PFSK-1 (cell line): ENCODE results near the gene GLB1L3.

Experiments used
- FOXP2 ChIP-seq: optimal IDR thresholded peaks from 2 replicates; pipeline ENCODE3; 2011; ENCODE audit warnings: borderline replicate concordance, control low read depth, inconsistent platforms; ENCODE audit not compliant: insufficient read depth; ENCODE audit errors: extremely low read length, extremely low read depth
- POLR2AphosphoS5 ChIP-seq: IDR thresholded peaks from 2 replicates; pipeline ENCODE4 v1.6.1; 2012; ENCODE audit warnings: low read depth, mild to moderate bottlenecking, control low read depth, low read length, moderate library complexity
- REST ChIP-seq, 2 experiments: IDR thresholded peaks; 2 replicates each; pipeline versions ENCODE4 v1.6.1 to v1.8.0; 2011 to 2012; ENCODE audit warnings: low read depth in 2 of 2, low read length in 2 of 2, control low read depth in 1 of 2, inconsistent platforms in 1 of 2, mild to moderate bottlenecking in 1 of 2, moderate library complexity in 1 of 2; ENCODE audit not compliant: insufficient read depth in 1 of 2
- SIN3A ChIP-seq: IDR thresholded peaks from 2 replicates; pipeline ENCODE4 v1.6.1; 2012; ENCODE audit warnings: mild to moderate bottlenecking, low read length, moderate library complexity, borderline replicate concordance; ENCODE audit not compliant: insufficient read depth
- TAF1 ChIP-seq: IDR thresholded peaks from 2 replicates; pipeline ENCODE4 v1.6.1; 2012; ENCODE audit warnings: low read length, control low read depth, borderline replicate concordance; ENCODE audit not compliant: insufficient read depth

GLB1L3 gene

GRCh38 chr11:134266841-134267251 lies 9.3 kb upstream of the GLB1L3 start:
- TF ChIP-seq SIN3A (no peak), REST (IDR thresholded peaks at IDR 0.05; ENCODE audit: insufficient read depth in 1 of 2, low read depth in 2 of 2, low read length in 2 of 2) (no peak), TAF1 (no peak), POLR2AphosphoS5 (no peak), FOXP2 (no peak)

- no peak for TF ChIP-seq TAF1
- TF ChIP-seq REST (IDR thresholded peaks at IDR 0.05; ENCODE audit: insufficient read depth in 1 of 2, low read depth in 2 of 2, low read length in 2 of 2) = no peak
- no peak for TF ChIP-seq FOXP2
- TF ChIP-seq SIN3A = no peak
These were observed 8.7 kb upstream of the GLB1L3 start for GRCh38 chr11:134267461-134267860.

GRCh38 chr11:134267966-134268365 lies 8.2 kb upstream of the GLB1L3 start:
- TF ChIP-seq TAF1 = no peak
- TF ChIP-seq REST (IDR thresholded peaks at IDR 0.05; ENCODE audit: insufficient read depth in 1 of 2, low read depth in 2 of 2, low read length in 2 of 2) = no peak
- no peak for TF ChIP-seq POLR2AphosphoS5
- TF ChIP-seq SIN3A = no peak

GRCh38 chr11:134270250-134270714 lies 5.9 kb upstream of the GLB1L3 start:
- TF ChIP-seq POLR2AphosphoS5 (no peak), TAF1 (no peak), SIN3A (no peak), FOXP2 (no peak), REST (IDR thresholded peaks at IDR 0.05; ENCODE audit: insufficient read depth in 1 of 2, low read depth in 2 of 2, low read length in 2 of 2) (no peak)

- TF ChIP-seq FOXP2 (no peak), SIN3A (no peak), TAF1 (no peak), POLR2AphosphoS5 (no peak), REST (IDR thresholded peaks at IDR 0.05; ENCODE audit: insufficient read depth in 1 of 2, low read depth in 2 of 2, low read length in 2 of 2) (no peak)
These were observed 4.2 kb upstream of the GLB1L3 start for GRCh38 chr11:134271978-134272377.
